Fibroblast of the aortic adventitia (primary cell): ENCODE data around the gene SAMD4B. TPM values are rescaled to one million over a fixed set of nuclear protein-coding genes. Genes with fewer than 3 reads are reported as not detected.

Experiments used
- DNase-seq: peaks from one replicate; pipeline ENCODE4 v3.0.0-alpha.2; 2010; ENCODE audit warnings: low read depth
- H3K4me3 ChIP-seq: 2 replicates; pipeline ENCODE4 v1.5.1; 2011; ENCODE audit warnings: low read depth, mild to moderate bottlenecking, control low read depth, low read length, moderate library complexity
- CTCF ChIP-seq: IDR thresholded peaks from 2 replicates; pipeline ENCODE4 v1.5.1; 2011; ENCODE audit warnings: mild to moderate bottlenecking, low read length, control low read depth, inconsistent platforms; ENCODE audit not compliant: insufficient read depth
- total RNA-seq: library from RNA; depleted of rRNA; stranded (reverse); fragments of >200 nt; gene quantifications from 2 replicates; pipeline ENCODE4 v1.2.3, GENCODE V29; 2012; ENCODE audit warnings: low replicate concordance

Gene SAMD4B
- total RNA-seq, 1 donor: 84.9 TPM

DNA sequence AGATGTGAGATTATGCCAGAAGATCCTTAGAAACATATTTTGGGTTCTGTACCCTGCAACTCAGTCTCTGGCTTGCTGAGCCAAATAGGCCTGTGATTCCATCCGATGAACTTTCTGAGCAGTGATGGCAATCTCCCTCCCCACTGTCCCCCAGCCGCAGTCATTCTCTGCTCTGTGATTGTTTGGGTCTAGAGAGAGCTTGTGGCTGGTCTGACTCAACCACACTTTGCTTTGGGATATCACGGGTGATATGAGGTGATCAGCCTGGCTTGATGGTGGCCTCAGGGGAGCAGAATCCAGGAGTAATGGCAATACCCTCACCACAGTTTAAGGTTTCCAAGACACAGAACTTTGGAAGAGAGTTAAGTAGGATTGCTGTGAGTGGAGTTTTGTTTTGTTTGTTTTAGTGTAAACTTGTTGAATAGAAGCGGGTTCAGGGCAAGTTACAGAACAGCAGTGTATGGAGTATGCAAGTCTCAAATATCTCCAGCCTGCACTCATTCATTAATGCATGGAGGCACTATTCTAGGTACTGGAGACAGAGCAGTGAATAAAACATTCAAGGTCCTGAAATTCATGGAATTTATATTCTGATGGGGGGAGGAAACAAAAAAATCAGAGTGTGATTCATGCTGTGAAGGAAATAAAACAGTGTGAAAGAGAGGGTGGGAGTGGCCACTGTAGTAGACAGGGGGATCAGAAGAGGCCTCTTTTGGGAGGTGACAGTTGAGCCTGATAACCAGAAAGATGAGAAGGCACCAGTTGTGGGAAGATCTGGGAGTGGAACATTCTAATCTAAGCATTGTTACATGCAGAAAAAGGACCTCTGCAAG lies 5.3 kb downstream of the SAMD4B start:
- H3K4me3 ChIP-seq: no peak overlapping the region
- no peak for TF ChIP-seq CTCF
- DNase-seq: no peak

DNA sequence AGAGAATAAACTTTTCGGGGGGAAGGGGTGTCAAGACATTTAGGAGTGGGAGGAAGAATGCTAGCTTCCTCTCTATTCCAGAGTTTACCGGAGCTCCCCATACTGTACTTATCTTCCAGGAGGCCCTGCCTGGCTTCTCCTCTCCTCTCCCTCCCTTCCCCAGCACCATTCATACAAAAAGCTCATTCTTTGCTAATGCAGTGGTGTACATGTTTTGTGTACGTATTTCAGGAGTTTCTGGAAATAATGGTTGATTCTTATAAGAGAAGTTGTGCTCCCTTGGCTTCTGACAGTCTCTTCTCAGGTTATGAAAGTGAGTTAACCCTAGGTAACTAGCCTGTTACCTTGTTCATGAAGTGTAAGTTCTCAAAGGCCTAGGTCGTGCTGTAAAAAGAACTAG lies 7.1 kb downstream of the SAMD4B start:
- H3K4me3 ChIP-seq: no peak overlapping the region
- no peak for DNase-seq
- TF ChIP-seq CTCF: no peak

- DNase-seq: no peak
- TF ChIP-seq CTCF: no peak
- H3K4me3 ChIP-seq: no peak overlapping the region
These were observed 7.9 kb downstream of the SAMD4B start for GRCh38 chr19:39350156-39350555.

DNA sequence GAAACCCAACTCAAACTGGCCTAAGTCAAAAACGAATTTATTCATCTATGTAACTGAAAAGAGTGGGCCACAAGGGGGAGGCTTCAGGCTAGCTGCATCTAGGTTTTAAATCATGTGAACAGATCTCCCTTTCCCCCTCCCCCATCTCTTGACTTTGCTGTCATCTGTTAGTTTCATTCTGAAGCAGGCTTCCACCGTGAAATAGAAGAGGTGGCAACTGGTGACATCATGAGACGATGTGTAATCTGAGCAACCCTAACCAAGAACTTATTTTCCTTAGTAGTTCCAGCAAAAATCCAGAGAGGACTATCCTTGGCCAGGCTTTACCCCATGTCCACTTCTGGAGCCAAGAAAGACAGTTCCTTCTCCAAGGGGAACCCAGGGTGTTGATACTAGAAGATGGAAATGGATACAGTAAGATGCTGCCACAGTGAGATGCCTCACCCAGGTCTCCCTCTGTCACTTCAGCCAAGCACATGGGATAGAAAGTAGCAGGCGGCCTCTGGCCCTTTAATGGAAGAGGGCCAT lies 9.4 kb downstream of the SAMD4B start:
- peak; percentile 46 for DNase-seq
- no peak overlapping the region for H3K4me3 ChIP-seq
- peak; percentile 18 for TF ChIP-seq CTCF

DNA sequence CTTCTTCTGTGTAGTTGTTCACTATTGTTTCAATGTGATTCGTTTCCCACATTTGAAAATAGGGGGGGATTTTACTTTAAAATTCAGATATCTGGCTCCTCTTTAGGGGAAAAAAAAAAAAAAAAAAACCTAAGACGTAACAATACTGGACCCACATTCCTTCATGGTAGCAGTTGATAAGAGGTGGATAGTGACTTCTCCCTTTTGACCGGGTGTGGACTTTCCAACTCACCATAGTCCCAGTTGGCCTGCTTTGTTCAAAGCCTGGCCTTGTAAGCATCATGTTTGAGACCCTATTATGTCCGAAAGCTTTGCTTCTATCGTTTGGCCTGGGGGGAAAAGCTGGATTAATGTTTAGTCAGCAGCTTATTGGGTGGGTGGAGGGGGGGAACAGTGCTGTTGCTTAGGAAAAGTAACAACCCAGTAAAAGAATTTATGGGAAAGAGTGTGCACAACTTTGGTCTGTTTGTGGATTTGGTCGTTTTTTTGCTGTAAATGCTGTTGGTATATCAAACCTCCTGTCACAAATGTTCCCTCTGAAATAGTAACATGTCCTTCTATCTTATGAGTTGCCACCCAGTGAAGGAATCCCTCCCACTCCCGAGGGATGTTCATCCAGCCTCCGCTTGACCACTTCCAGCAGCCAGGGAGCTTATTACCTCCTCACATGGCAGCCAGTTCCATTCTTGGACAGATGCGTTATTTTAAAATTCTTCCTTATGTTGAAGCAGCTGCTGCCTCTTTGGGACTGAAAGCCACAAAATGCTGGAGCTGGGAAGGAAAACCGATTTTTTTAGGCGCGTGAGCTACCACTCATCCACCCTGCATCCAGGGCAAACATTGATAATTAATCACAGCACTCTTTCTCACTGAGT lies 10.4 kb downstream of the SAMD4B start:
- peak; percentile 17 for DNase-seq
- no peak overlapping the region for H3K4me3 ChIP-seq
- no peak for TF ChIP-seq CTCF

DNA sequence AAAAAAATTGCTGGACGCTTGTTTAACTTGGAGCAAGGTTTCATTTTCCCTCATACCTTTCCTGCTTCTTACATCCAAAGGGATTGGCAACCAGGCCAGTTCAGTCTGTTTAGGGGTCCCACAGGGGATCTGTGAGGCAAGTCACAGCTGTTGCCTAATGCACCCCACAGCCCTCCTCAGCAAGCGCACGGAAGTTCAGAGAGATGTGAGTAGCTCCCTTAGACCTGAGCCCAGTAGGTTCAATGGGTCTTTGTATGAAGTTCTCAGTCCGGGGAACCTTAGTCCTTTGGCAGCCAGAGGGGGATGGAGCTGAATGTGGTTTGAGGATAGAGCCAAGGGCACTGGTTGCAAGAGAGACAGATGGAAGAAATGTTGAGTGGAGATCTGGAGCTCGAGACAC lies 13.0 kb downstream of the SAMD4B start:
- no peak for TF ChIP-seq CTCF
- no peak overlapping the region for H3K4me3 ChIP-seq
- no peak for DNase-seq
